Neuronal stem cell (in vitro differentiated cells): ENCODE data around the gene IRF3.

Source experiments
- DNase-seq: peaks from one replicate; pipeline ENCODE4 v3.0.0-alpha.2; 2013; ENCODE audit warnings: low spot score
- H2AFZ ChIP-seq: one replicate; pipeline ENCODE4 v1.6.1; 2013; ENCODE audit warnings: mild to moderate bottlenecking, low read length, inconsistent platforms
- H2AK5ac ChIP-seq: 2 replicates; pipeline ENCODE4 v1.6.1; 2013; ENCODE audit warnings: low read depth, mild to moderate bottlenecking, inconsistent platforms, low read length, moderate library complexity, mixed read lengths
- H2BK120ac ChIP-seq: 2 replicates; pipeline ENCODE4 v1.6.1; 2013; ENCODE audit warnings: low read depth, mild to moderate bottlenecking, inconsistent platforms, low read length, moderate library complexity, mixed read lengths
- H2BK12ac ChIP-seq: one replicate; pipeline ENCODE4 v1.6.1; 2013; ENCODE audit warnings: low read length, inconsistent platforms
- H2BK15ac ChIP-seq: 2 replicates; pipeline ENCODE4 v1.6.1; 2013; ENCODE audit warnings: mild to moderate bottlenecking, low read length, inconsistent platforms, mixed read lengths
- H2BK5ac ChIP-seq: one replicate; pipeline ENCODE4 v1.6.1; 2013; ENCODE audit warnings: inconsistent platforms, mild to moderate bottlenecking, low read length, moderate library complexity
- H3K14ac ChIP-seq: one replicate; pipeline ENCODE4 v1.6.1; 2013; ENCODE audit warnings: low read length, inconsistent platforms
- H3K18ac ChIP-seq: 2 replicates; pipeline ENCODE4 v1.6.1; 2013; ENCODE audit warnings: low read length, inconsistent platforms
- H3K23ac ChIP-seq: 2 replicates; pipeline ENCODE4 v1.6.1; 2013; ENCODE audit warnings: low read depth, mild to moderate bottlenecking, mixed read lengths, low read length, inconsistent platforms; ENCODE audit not compliant: poor library complexity
- H3K27ac ChIP-seq: replicated peaks from 3 replicates; pipeline ENCODE4 v1.5.1; 2013; ENCODE audit warnings: low read length, inconsistent platforms
- H3K27me3 ChIP-seq, 3 experiments: 2 replicates each; pipeline ENCODE4 v1.6.1; 2013; ENCODE audit warnings: low read length in 3 of 3, mild to moderate bottlenecking in 2 of 3, inconsistent platforms in 1 of 3, low read depth in 1 of 3, mixed read lengths in 1 of 3, moderate library complexity in 1 of 3; ENCODE audit not compliant: control insufficient read depth in 3 of 3, insufficient read depth in 3 of 3
- H3K36me3 ChIP-seq, 2 donors: replicated peaks in 1 of 2; 2 replicates each; pipeline ENCODE4 v1.6.1; 2013; ENCODE audit warnings: low read length in 2 of 2; ENCODE audit not compliant: control insufficient read depth in 2 of 2, insufficient read depth in 2 of 2
- H3K4ac ChIP-seq: 2 replicates; pipeline ENCODE4 v1.6.1; 2013; ENCODE audit warnings: inconsistent platforms, mild to moderate bottlenecking, low read length, moderate library complexity
- H3K4me1 ChIP-seq, 2 donors: 1 replicate in 1 of 2; 2 replicates in 1 of 2; pipeline ENCODE4 v1.6.1; 2013; ENCODE audit warnings: low read length in 2 of 2, low read depth in 1 of 2; ENCODE audit not compliant: control insufficient read depth in 2 of 2, insufficient read depth in 1 of 2
- H3K4me2 ChIP-seq: one replicate; pipeline ENCODE4 v1.6.1; 2013; ENCODE audit warnings: mild to moderate bottlenecking, low read length, inconsistent platforms; ENCODE audit not compliant: insufficient read depth, poor library complexity, severe bottlenecking
- H3K4me3 ChIP-seq, 2 donors: 2 replicates each; pipeline ENCODE4 v1.5.1; 2013; ENCODE audit warnings: low read length in 2 of 2, mild to moderate bottlenecking in 2 of 2, inconsistent platforms in 1 of 2, moderate library complexity in 1 of 2
- H3K79me1 ChIP-seq: one replicate; pipeline ENCODE4 v1.6.1; 2013; ENCODE audit warnings: low read depth, mild to moderate bottlenecking, inconsistent platforms, low read length, moderate library complexity
- H3K9ac ChIP-seq: one replicate; pipeline ENCODE4 v1.6.1; 2013; ENCODE audit warnings: mild to moderate bottlenecking, low read depth, low read length, inconsistent platforms; ENCODE audit not compliant: poor library complexity
- H3K9me3 ChIP-seq, 2 donors: replicated peaks in 1 of 2; 2 replicates each; pipeline versions ENCODE3 to v1.6.1; 2013; ENCODE audit warnings: low read length in 2 of 2, mild to moderate bottlenecking in 2 of 2, inconsistent platforms in 1 of 2, low read depth in 1 of 2, mixed read lengths in 1 of 2, moderate library complexity in 1 of 2; ENCODE audit not compliant: control insufficient read depth in 2 of 2, insufficient read depth in 1 of 2
- H4K8ac ChIP-seq: one replicate; pipeline ENCODE4 v1.6.1; 2013; ENCODE audit warnings: low read depth, mild to moderate bottlenecking, inconsistent platforms, low read length, moderate library complexity
- H4K91ac ChIP-seq: one replicate; pipeline ENCODE4 v1.6.1; 2013; ENCODE audit warnings: low read length, low read depth, mild to moderate bottlenecking, inconsistent platforms; ENCODE audit not compliant: poor library complexity
- WGBS, 2 donors: extraction: QIAGEN DNeasy Blood & Tissue Kit; methylation state at CpG; one replicate each; pipeline ENCODE4 v1.1.7; 2013; ENCODE audit warnings: missing lambda C conversion rate in 2 of 2, mixed read lengths in 1 of 2; ENCODE audit not compliant: insufficient read length in 2 of 2, insufficient replicate concordance in 1 of 2; ENCODE audit errors: extremely low coverage in 2 of 2; 5-methylcytosine and 5-hydroxymethylcytosine counted together

The IRF3 gene

GRCh38 chr19:49651029-49651819, 14.4 kb downstream of the IRF3 start:
- Histone ChIP-seq H4K91ac (no peak overlapping the region), H3K36me3 (peaks cover 60 to 91% of the 10 kb centered on the region in 2 donors), H3K9ac (no peak overlapping the region), H2BK5ac (no peak overlapping the region), H2AK5ac (no peak overlapping the region), H3K27me3 (no peaks in the 10 kb centered on the region), H3K9me3 (no peaks in the 10 kb centered on the region), H3K23ac (no peak overlapping the region), H3K79me1 (peaks cover 32% of the 10 kb centered on the region), H3K4me2 (peak overlapping the region; percentile 11), H3K27ac (no peak overlapping the region), H2BK15ac (no peak overlapping the region), H3K14ac (no peak overlapping the region), H3K4me1 (no peaks in the 10 kb centered on the region), H3K4ac (no peak overlapping the region), H2BK120ac (no peak overlapping the region), H3K4me3 (no peak overlapping the region), H2BK12ac (no peak overlapping the region), H4K8ac (no peak overlapping the region), H2AFZ (no peak overlapping the region), H3K18ac (no peak overlapping the region)
- no CpG with 5 or more reads among the region's 72 CpGs for WGBS, 2 donors
- no peak for DNase-seq

GRCh38 chr19:49646586-49646985, 19.1 kb downstream of the IRF3 start:
- H3K4ac ChIP-seq: no peak overlapping the region
- H3K9ac ChIP-seq: no peak overlapping the region
- H3K4me3 ChIP-seq: no peak overlapping the region
- no peaks in the 10 kb centered on the region for H3K27me3 ChIP-seq
- H3K9me3 ChIP-seq: no peaks in the 10 kb centered on the region
- peaks cover 0 to 6% of the 10 kb centered on the region in 2 donors for H3K4me1 ChIP-seq
- no peak overlapping the region for H2BK12ac ChIP-seq
- H4K8ac ChIP-seq: no peak overlapping the region
- H3K79me1 ChIP-seq: peaks cover 32% of the 10 kb centered on the region
- H2BK120ac ChIP-seq: no peak overlapping the region
- H3K4me2 ChIP-seq: no peak overlapping the region
- H2AK5ac ChIP-seq: no peak overlapping the region
- no peak overlapping the region for H4K91ac ChIP-seq
- H2BK15ac ChIP-seq: no peak overlapping the region
- no CpG with 5 or more reads among the region's 17 CpGs for WGBS, 2 donors
- H3K14ac ChIP-seq: no peak overlapping the region
- H3K27ac ChIP-seq: no peak overlapping the region
- no peak overlapping the region for H2AFZ ChIP-seq
- DNase-seq: no peak
- H2BK5ac ChIP-seq: no peak overlapping the region
- peak overlapping the region; percentile 81 for H3K23ac ChIP-seq
- peaks cover 45 to 73% of the 10 kb centered on the region in 2 donors for H3K36me3 ChIP-seq
- no peak overlapping the region for H3K18ac ChIP-seq

DNA sequence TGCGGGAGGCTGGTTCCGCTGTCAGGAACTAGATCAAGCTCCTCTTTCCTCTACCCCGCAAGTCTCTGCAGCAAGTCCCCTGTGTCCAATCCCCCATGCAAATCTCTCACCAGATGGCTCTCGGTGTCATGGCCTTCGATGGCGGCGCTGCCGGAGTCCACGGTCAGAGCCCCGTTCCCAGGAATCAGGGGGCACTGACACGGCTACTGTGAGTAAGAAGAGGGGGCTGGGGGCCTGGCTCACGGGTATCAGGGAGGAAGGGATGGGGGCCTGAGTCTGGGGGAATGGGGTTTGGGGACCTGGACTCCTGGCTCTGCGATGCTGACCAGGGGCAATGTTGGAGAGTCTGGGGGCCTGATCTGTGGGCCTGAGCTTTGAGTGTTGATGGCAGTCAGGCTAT, 19.7 kb downstream of the IRF3 start:
- Histone ChIP-seq H2BK12ac (no peak overlapping the region), H2BK5ac (no peak overlapping the region), H3K27me3 (no peaks in the 10 kb centered on the region), H3K4me2 (no peak overlapping the region), H3K23ac (no peak overlapping the region), H2AFZ (no peak overlapping the region), H3K4me1 (peaks cover 0 to 11% of the 10 kb centered on the region in 2 donors), H3K4ac (no peak overlapping the region), H3K36me3 (peaks cover 44 to 69% of the 10 kb centered on the region in 2 donors), H2BK15ac (no peak overlapping the region), H2BK120ac (no peak overlapping the region), H3K18ac (no peak overlapping the region), H3K9me3 (no peaks in the 10 kb centered on the region), H3K9ac (no peak overlapping the region), H3K27ac (no peak overlapping the region), H2AK5ac (no peak overlapping the region), H3K4me3 (no peak overlapping the region), H4K91ac (no peak overlapping the region), H4K8ac (no peak overlapping the region), H3K79me1 (peaks cover 32% of the 10 kb centered on the region), H3K14ac (no peak overlapping the region)
- no peak for DNase-seq
- no CpG with 5 or more reads among the region's 13 CpGs for WGBS, 2 donors

DNA sequence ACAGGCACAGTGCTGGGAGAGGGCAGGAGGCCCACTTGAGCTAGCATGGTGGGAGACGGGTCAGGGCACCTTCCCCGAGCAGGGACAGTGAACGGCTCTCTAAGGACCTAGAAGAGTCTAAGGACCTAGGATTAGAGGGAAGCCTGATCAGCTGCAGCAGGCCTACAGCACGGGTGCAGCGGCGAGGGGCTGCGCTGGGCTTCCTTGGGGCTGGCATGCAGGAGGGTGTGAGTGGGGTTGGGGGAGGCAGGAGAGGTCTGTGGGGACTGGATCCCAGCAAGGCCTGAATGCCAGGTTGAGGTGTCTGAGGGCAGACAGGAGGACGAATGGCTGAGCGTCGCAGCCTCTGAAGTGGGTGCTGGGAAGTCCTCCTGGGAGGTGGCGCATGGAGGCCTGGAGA, 20.1 kb downstream of the IRF3 start:
- no peak overlapping the region for H2AK5ac ChIP-seq
- H3K18ac ChIP-seq: no peak overlapping the region
- H3K23ac ChIP-seq: no peak overlapping the region
- H3K4me3 ChIP-seq: no peak overlapping the region
- no peak overlapping the region for H3K4ac ChIP-seq
- no CpG with 5 or more reads among the region's 11 CpGs for WGBS, 2 donors
- no peak overlapping the region for H3K27ac ChIP-seq
- H2BK5ac ChIP-seq: no peak overlapping the region
- H2BK12ac ChIP-seq: no peak overlapping the region
- no peak overlapping the region for H3K4me2 ChIP-seq
- peaks cover 0 to 14% of the 10 kb centered on the region in 2 donors for H3K4me1 ChIP-seq
- H2AFZ ChIP-seq: no peak overlapping the region
- peak overlapping the region; percentile 32 for H4K8ac ChIP-seq
- DNase-seq: no peak
- no peak overlapping the region for H2BK15ac ChIP-seq
- no peak overlapping the region for H2BK120ac ChIP-seq
- no peaks in the 10 kb centered on the region for H3K27me3 ChIP-seq
- H3K14ac ChIP-seq: no peak overlapping the region
- H3K9ac ChIP-seq: no peak overlapping the region
- H3K9me3 ChIP-seq: no peaks in the 10 kb centered on the region
- no peak overlapping the region for H4K91ac ChIP-seq
- peaks cover 42 to 67% of the 10 kb centered on the region in 2 donors for H3K36me3 ChIP-seq
- H3K79me1 ChIP-seq: peaks cover 31% of the 10 kb centered on the region
